AG09319 (cell line): ENCODE data around the gene FOS.

Source experiments
- DNase-seq: peaks from one replicate; pipeline ENCODE4 v3.0.0-alpha.2; 2010; ENCODE audit warnings: low read depth; ENCODE audit errors: extremely low read depth
- CTCF ChIP-seq: IDR thresholded peaks from 2 replicates; pipeline ENCODE4 v1.5.1; 2011; ENCODE audit warnings: low read depth, mild to moderate bottlenecking, inconsistent platforms, low read length, moderate library complexity

FOS gene

DNA sequence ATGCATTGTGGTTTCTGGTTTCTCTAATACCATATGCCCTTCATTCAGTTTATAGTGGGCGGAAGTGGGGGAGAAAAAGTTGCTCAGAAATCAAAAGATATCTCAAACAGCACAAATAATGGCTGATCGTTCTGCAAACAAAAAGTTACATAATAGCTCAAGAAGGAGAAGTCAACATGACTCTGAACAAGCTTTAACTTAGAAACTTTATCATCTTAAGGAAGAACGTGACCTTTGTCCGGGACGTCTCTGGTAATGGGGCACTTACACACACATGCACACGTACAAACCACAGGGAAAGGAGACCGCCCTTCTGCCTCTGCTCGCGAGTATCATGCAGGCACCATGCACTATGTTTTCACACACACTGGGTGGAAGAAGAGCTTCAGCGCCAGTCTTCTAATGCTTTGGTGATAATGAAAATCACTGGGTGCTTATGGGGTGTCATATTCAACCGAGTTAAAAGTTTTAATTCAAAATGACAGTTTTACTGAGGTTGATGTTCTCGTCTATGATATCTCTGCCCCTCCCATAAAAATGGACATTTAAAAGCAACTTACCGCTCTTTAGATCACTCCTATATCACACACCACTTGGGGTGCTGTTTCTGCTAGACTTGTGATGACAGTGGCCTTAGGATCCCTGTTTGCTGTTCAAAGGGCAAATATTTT, 4.7 kb downstream of the FOS start:
- TF ChIP-seq CTCF = peak; percentile 40
- DNase-seq = no peak

DNA sequence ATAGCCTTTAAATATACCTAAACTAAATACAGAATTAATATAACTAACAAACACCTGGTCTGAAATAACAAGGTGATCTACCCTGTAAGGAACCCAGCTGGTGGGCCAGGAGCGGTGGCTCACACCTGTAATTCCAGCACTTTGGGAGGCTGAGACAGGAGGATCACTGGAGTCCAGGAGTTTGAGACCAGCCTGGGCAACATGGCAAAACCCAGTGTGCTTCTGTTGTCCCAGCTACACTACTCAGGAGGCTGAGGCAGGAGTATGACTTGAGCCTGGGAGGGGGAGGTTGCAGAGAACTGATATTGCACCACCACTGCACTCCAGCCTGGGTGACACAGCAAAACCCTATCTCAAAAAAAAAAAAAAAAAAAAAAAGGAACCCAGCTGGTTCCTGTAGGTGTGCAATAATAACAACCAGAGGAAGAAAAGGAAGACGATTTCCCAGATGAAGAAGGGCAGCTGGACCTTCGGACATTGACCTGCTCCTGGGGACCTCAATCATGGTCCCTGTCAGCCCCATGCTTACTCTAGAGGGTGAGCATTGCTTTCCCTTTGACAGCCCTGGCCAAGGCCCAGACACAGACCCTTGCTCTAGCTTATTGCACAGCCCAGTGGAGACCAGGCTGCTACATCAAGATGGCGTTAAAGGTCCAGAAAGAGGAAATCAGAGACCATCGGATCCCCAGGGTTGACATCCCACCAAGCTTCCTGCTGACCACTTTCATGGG, 5.4 kb downstream of the FOS start:
- no peak for DNase-seq
- TF ChIP-seq CTCF = no peak

GRCh38 chr14:75285331-75285730, 6.7 kb downstream of the FOS start:
- DNase-seq = no peak
- no peak for TF ChIP-seq CTCF

DNA sequence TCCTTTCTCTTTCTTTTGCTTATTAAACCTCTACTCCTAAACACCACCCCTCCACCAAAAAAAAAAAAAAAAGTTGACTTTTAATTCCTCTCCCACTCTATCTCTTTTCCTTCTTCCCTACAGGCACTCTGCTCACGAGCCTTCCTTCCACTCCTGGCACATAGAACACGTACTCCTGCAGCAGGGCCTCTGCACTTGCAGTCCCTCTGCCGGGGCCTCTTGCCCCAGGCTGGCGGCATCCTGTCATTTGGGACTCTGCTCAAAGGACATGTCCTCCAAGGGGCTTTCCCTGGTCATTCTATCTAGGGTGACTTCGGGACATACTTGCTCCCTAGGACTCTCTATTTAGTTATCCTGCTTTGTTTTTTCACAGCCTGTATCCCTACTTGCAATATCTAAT, 7.7 kb downstream of the FOS start:
- TF ChIP-seq CTCF = no peak
- no peak for DNase-seq

- no peak for DNase-seq
- TF ChIP-seq CTCF = no peak
Measured at GRCh38 chr14:75289840-75290388, 11.3 kb downstream of the FOS start.

- no peak for DNase-seq
- TF ChIP-seq CTCF = no peak
Measured at GRCh38 chr14:75290851-75291250, 12.2 kb downstream of the FOS start.

GRCh38 chr14:75291331-75291730, 12.7 kb downstream of the FOS start:
- no peak for DNase-seq
- no peak for TF ChIP-seq CTCF
